Subcutaneous abdominal adipose tissue (tissue), 5 donors: ENCODE data around the gene IQCK.
A peak's percentile ranks its signal among the peaks of the same experiment; 100 is the strongest.
"Not testable (repeated sequence)": the region's sequence is repeated elsewhere in the genome, so short reads cannot be mapped to it uniquely, and the experiment has no call there.

Experiments used
- H3K27ac ChIP-seq: one replicate; pipeline ENCODE4 v1.7.0; 2013; ENCODE audit warnings: low read depth, mild to moderate bottlenecking, inconsistent platforms, low read length, moderate library complexity
- H3K27me3 ChIP-seq, 5 donors: one replicate each; pipeline ENCODE4 v1.7.0; 2013; ENCODE audit warnings: low read length in 5 of 5, inconsistent platforms in 1 of 5; ENCODE audit not compliant: control insufficient read depth in 5 of 5, insufficient read depth in 4 of 5
- H3K36me3 ChIP-seq, 5 donors: one replicate each; pipeline ENCODE4 v1.7.0; 2013; ENCODE audit warnings: low read length in 5 of 5; ENCODE audit not compliant: control insufficient read depth in 5 of 5, insufficient read depth in 5 of 5
- H3K4me1 ChIP-seq, 5 donors: one replicate each; pipeline ENCODE4 v1.7.0; 2013; ENCODE audit warnings: low read length in 5 of 5, mild to moderate bottlenecking in 3 of 5, moderate library complexity in 1 of 5; ENCODE audit not compliant: control insufficient read depth in 5 of 5, insufficient read depth in 5 of 5
- H3K4me3 ChIP-seq, 5 donors: one replicate each; pipeline ENCODE4 v1.7.0; 2013; ENCODE audit warnings: low read length in 5 of 5, low read depth in 1 of 5
- H3K9ac ChIP-seq, 5 donors: one replicate each; pipeline ENCODE4 v1.7.0; 2013; ENCODE audit warnings: low read length in 5 of 5, mild to moderate bottlenecking in 4 of 5, moderate library complexity in 3 of 5
- H3K9me3 ChIP-seq, 5 donors: one replicate each; pipeline ENCODE4 v1.7.0; 2013; ENCODE audit warnings: low read length in 5 of 5; ENCODE audit not compliant: control insufficient read depth in 5 of 5
- donor health status: healthy.
- donor health status: healthy.
- donor health status: healthy.
- donor health status: healthy.
- donor health status: healthy.

IQCK gene

DNA sequence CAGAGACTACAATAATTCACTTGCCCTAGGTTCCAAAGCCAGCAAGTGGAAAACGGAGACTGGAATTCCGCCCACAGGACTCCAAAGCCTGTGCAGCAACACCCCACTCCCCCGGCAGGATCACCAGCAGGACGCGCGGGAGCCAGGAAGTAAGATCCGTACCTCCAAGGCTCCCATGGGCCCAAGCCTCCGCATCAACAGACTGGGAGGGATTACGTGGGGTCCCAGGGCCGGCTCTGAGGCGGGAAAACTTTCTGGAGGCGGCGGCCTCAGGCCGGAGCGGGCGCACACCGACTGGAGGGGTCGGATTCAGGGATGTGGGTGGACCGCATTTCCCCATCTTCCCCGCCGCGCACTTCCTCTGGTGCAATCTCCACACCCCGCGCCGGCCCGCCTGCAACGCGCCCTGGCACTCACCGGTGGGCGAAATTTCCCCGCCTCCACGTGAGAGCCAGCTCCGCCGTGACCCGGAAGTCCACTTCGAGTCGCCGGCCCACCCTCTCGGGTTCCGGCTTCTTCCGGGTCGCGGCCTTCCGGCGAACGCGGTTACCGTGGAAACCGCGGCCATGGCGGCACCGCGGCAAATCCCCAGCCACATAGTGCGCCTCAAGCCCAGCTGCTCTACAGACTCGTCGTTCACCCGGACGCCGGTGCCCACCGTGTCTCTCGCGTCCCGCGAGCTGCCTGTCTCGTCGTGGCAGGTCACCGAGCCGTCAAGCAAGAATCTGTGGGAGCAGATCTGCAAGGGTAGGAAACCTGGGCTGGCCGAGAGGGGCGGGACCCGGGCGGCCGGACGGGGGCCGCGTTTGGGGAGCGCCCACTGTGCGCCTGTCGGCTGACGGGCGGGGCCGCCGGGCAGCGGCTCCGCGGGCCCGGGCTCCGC, at the start of gene IQCK, which contains the start of gene KNOP1:
Gene IQCK (plus strand): TSS at position 531 of the 883 bp plus-strand sequence. CDS start 36 bp downstream, at position 567.
Gene KNOP1 (minus strand): TSS at position 487 of the 883 bp plus-strand sequence. CDS start 3,192 bp downstream, outside the sequence.
- peak within 1 kb of the TSS; percentile 86 for H3K27ac ChIP-seq
- peaks cover 2 to 49% (median 25%) of the 10 kb centered on the region in 5 donors for H3K4me1 ChIP-seq
- H3K36me3 ChIP-seq = peaks cover 0 to 16% (median 8%) of the 10 kb centered on the region in 5 donors

DNA sequence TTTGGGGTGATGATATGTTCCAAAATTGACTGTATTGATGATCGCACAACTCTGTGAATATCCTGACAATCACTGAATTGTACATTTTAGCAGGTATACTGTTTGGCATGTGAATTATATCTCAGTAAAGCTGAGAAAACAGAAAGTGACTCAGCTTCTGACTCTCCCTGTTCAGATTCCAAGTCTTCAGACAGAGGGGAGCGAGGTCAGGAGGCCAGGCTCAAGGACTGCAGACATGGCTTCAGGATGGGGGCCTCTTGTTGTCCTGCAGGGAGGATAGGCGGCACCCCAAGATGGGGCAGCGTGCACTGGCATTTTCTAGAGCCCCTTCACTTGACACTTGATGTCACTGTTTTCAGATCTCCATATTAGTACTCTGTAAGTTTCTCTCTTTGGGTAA, 45.7 kb upstream of the IQCK start:
- no peak overlapping the region for H3K4me3 ChIP-seq

More for the DNA sequence above, at the start of gene IQCK, which contains the start of gene KNOP1:
- Histone ChIP-seq H3K4me3 (peak within 1 kb of the TSS; percentile 87 to 99 (median 96)), H3K9me3 (no peaks in the 10 kb centered on the region), H3K9ac (peak within 1 kb of the TSS; percentile 73 to 93 (median 86)), H3K27me3 (no peaks in the 10 kb centered on the region)

DNA sequence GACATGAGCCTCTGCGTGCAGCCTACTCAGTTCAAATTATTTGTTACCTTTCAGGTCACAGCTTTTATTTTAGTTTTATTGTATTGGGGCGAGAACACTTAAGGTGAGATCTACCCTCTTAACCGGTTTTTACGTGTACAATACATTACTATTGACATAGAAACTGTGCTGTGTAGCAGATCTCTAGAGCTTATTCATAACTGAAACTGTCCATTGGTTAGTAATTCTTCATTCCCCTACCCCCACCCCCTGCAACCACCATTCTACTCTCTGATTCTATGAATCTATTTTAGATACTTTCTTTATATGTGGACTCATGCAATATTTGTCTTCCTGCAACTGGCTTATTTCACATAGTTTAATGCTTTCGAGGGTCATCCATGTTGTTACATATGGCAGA, 43.6 kb upstream of the IQCK start:
- H3K4me1 ChIP-seq = no peaks in the 10 kb centered on the region
- H3K27ac ChIP-seq = no peak overlapping the region
- H3K4me3 ChIP-seq = no peak overlapping the region
- H3K9me3 ChIP-seq = no peaks in the 10 kb centered on the region
- no peaks in the 10 kb centered on the region for H3K27me3 ChIP-seq
- no peak overlapping the region for H3K9ac ChIP-seq
- peaks cover 14 to 56% (median 25%) of the 10 kb centered on the region in 5 donors for H3K36me3 ChIP-seq

More for the DNA sequence above, 45.7 kb upstream of the IQCK start:
- no peak overlapping the region for H3K27ac ChIP-seq
- no peak overlapping the region for H3K9ac ChIP-seq
- peaks cover 18 to 65% (median 39%) of the 10 kb centered on the region in 5 donors for H3K36me3 ChIP-seq
- no peaks in the 10 kb centered on the region for H3K4me1 ChIP-seq
- no peaks in the 10 kb centered on the region for H3K9me3 ChIP-seq
- H3K27me3 ChIP-seq = no peaks in the 10 kb centered on the region

DNA sequence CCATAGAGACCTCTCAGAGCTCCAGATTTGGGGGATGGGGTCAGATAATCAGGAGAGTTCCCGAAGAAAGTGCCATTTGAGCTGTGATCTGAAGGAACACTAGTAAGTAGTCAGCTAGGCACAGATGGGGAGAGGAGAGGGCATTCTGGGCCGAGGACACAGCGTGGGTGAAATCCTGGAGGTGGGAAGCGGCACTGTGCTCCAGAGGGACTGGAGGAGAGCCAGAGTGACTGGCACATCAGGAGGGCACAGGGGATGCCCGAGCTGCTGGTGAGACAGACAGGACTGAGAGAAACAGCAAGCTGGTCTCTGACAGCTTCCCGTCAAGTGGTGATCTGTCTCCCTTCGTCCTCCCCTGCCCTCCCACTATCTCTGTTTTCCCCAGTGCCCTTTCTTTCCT, 40.7 kb upstream of the IQCK start:
- no peaks in the 10 kb centered on the region for H3K9me3 ChIP-seq
- H3K9ac ChIP-seq = no peak overlapping the region
- H3K36me3 ChIP-seq = peaks cover 11 to 50% (median 17%) of the 10 kb centered on the region in 5 donors
- no peak overlapping the region for H3K4me3 ChIP-seq
- H3K27me3 ChIP-seq = no peaks in the 10 kb centered on the region
- H3K27ac ChIP-seq = no peak overlapping the region
- peaks cover 0 to 5% (median 4%) of the 10 kb centered on the region in 5 donors for H3K4me1 ChIP-seq

DNA sequence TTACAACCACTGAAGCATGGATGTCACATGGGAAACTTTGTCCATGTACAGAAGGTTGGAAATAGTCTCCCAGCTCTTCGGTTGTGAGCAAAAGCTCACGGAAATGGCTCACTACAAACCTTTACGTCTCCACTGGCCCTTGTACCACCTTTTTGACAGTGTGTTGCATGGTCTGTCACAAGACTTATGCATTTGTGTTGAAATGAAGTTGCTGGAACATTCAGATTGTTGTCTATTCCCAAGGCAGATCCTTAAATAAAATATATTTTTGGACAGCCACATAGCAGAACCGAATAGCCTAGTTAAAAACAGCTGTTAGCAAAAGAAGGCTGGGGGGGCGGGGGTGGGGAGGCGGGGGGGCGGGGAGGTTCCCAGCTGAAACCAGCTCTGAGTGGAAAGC, 39.3 kb upstream of the IQCK start:
- Histone ChIP-seq H3K4me1 (peaks cover 0 to 5% (median 4%) of the 10 kb centered on the region in 5 donors), H3K36me3 (peaks cover 14 to 58% (median 27%) of the 10 kb centered on the region in 5 donors), H3K27ac (no peak overlapping the region), H3K4me3 (no peak overlapping the region), H3K27me3 (no peaks in the 10 kb centered on the region), H3K9ac (no peak overlapping the region), H3K9me3 (peaks cover 0 to 3% (median 0%) of the 10 kb centered on the region in 5 donors)

- H3K27me3 ChIP-seq, H3K4me3 ChIP-seq, H3K27ac ChIP-seq, H3K9ac ChIP-seq, H3K9me3 ChIP-seq, H3K4me1 ChIP-seq: not testable (repeated sequence)
- peaks cover 14 to 61% (median 31%) of the 10 kb centered on the region in 5 donors for H3K36me3 ChIP-seq
Observed at GRCh38 chr16:19679281-19679680, 38.8 kb upstream of the IQCK start.

DNA sequence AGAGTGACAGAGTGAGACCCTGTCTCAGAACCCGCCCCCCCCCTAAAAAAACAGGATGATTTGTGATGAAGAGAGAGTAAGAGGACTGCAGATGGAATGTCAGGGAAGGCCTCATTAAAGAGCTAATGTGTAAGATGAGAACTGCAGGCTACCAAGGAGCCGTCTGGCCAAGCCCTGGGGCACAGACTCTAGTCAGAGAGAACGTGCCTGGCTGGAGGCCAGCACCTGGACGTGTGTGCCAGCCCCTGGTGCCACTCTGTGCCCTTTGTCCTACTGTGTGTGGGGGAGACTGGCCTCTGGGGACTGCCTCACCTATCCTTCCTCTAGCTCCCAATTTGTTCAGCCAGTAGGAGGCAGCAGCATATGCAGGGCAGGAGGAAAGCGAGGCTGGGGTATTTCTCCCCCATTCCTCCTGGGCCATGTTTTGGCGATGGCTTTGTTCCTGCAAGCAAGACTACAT, 37.2 kb upstream of the IQCK start:
- no peak overlapping the region for H3K9ac ChIP-seq
- peaks cover 14 to 69% (median 45%) of the 10 kb centered on the region in 5 donors for H3K36me3 ChIP-seq
- H3K9me3 ChIP-seq = peaks cover 0 to 15% (median 3%) of the 10 kb centered on the region in 5 donors
- H3K27me3 ChIP-seq = no peaks in the 10 kb centered on the region
- H3K27ac ChIP-seq = no peak overlapping the region
- peaks cover 0 to 5% (median 4%) of the 10 kb centered on the region in 5 donors for H3K4me1 ChIP-seq
- H3K4me3 ChIP-seq = no peak overlapping the region

- no peaks in the 10 kb centered on the region for H3K27me3 ChIP-seq
- H3K9ac ChIP-seq = no peak overlapping the region
- H3K9me3 ChIP-seq = peaks cover 0 to 15% (median 3%) of the 10 kb centered on the region in 5 donors
- peaks cover 0 to 5% (median 4%) of the 10 kb centered on the region in 5 donors for H3K4me1 ChIP-seq
- no peak overlapping the region for H3K4me3 ChIP-seq
- H3K27ac ChIP-seq = no peak overlapping the region
- H3K36me3 ChIP-seq = peaks cover 10 to 72% (median 51%) of the 10 kb centered on the region in 5 donors
Observed at GRCh38 chr16:19681637-19682036, 36.4 kb upstream of the IQCK start.

- H3K4me1 ChIP-seq = peaks cover 0 to 7% (median 5%) of the 10 kb centered on the region in 5 donors
- H3K9me3 ChIP-seq = peaks cover 0 to 15% (median 3%) of the 10 kb centered on the region in 5 donors
- H3K4me3 ChIP-seq = no peak overlapping the region
- H3K27me3 ChIP-seq = no peaks in the 10 kb centered on the region
- H3K27ac ChIP-seq = no peak overlapping the region
- no peak overlapping the region for H3K9ac ChIP-seq
- H3K36me3 ChIP-seq = peaks cover 10 to 79% (median 58%) of the 10 kb centered on the region in 5 donors
Observed at GRCh38 chr16:19683453-19684236, 34.4 kb upstream of the IQCK start.
